HUES48 (cell line): ENCODE results near the gene ENOX1.

ENCODE experiments used
- H3K27ac ChIP-seq: one replicate; pipeline ENCODE4 v1.7.0; 2013; ENCODE audit warnings: low read depth, low read length, inconsistent platforms
- H3K27me3 ChIP-seq: 2 replicates; pipeline ENCODE4 v1.6.1; 2013; ENCODE audit warnings: mild to moderate bottlenecking, low read length; ENCODE audit not compliant: control insufficient read depth, insufficient read depth
- H3K36me3 ChIP-seq: 2 replicates; pipeline ENCODE4 v1.6.1; 2013; ENCODE audit warnings: low read length; ENCODE audit not compliant: control insufficient read depth, insufficient read depth
- H3K4me1 ChIP-seq: 2 replicates; pipeline ENCODE4 v1.6.1; 2013; ENCODE audit warnings: mild to moderate bottlenecking, low read length; ENCODE audit not compliant: control insufficient read depth, insufficient read depth
- H3K4me3 ChIP-seq: 2 replicates; pipeline ENCODE4 v1.5.1; 2013; ENCODE audit warnings: mild to moderate bottlenecking, low read depth, low read length
- H3K9ac ChIP-seq: 2 replicates; pipeline ENCODE4 v1.6.1; 2013; ENCODE audit warnings: mild to moderate bottlenecking, low read depth, low read length, moderate library complexity
- H3K9me3 ChIP-seq: 2 replicates; pipeline ENCODE4 v1.6.1; 2013; ENCODE audit warnings: low read length; ENCODE audit not compliant: control insufficient read depth, insufficient read depth

The ENOX1 gene

DNA sequence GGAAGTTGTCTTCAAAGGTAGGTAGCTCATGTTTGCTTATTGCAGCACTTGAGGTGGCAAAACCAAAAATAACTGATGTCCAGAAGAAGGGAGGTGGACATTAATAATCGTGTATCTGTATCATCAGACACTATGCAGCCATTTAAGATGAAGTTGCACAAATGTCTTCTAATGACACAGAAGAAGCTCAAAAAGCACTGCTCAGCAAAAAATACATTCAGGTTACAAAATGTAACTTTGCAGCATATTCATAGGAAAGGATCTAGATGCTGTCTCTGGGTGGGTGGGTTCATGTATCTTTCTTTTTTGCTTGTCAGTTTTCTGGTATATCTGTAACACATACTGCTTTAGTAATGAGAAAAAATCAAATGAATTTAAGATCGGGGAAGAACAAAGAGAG lies 515.6 kb downstream of the ENOX1 start:
- Histone ChIP-seq H3K4me3 (no peak overlapping the region), H3K36me3 (no peaks in the 10 kb centered on the region), H3K4me1 (peaks cover 12% of the 10 kb centered on the region), H3K9me3 (no peaks in the 10 kb centered on the region), H3K27ac (no peak overlapping the region), H3K9ac (no peak overlapping the region), H3K27me3 (no peaks in the 10 kb centered on the region)

DNA sequence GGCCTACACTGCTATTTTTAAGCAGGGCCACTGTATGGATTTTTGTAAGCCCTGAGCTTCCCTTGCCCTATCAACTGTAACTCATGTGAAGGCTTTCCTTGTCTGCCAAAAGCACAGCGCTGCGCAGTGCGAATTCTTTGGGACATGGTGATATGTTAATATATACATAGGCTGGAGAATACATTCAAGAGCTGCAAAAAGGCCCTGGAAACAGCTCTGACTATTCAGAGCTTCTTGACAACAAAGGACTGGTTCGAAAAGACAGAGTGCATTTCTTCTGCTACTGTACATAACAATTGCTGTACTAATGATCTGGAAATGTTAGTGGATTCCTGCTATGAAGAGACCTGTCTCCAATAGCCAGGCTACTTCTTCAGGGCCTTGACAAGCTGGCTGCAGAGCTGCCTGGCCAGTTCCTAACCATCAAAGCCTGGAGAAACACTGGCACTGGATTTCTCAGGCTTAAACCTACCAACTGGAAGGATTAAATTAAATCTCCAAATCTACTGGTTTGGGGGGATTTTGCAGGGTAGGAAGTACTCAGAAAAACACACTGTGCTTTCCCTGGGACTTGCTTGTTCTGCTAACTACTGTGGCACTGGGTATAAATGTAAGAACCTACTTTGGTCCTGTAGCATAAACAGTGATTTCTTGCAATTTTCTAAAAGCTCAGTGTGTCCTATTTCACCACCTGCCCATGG lies 516.5 kb downstream of the ENOX1 start:
- Histone ChIP-seq H3K9ac (no peak overlapping the region), H3K9me3 (no peaks in the 10 kb centered on the region), H3K36me3 (no peaks in the 10 kb centered on the region), H3K27ac (no peak overlapping the region), H3K4me3 (no peak overlapping the region), H3K4me1 (peaks cover 12% of the 10 kb centered on the region), H3K27me3 (no peaks in the 10 kb centered on the region)

DNA sequence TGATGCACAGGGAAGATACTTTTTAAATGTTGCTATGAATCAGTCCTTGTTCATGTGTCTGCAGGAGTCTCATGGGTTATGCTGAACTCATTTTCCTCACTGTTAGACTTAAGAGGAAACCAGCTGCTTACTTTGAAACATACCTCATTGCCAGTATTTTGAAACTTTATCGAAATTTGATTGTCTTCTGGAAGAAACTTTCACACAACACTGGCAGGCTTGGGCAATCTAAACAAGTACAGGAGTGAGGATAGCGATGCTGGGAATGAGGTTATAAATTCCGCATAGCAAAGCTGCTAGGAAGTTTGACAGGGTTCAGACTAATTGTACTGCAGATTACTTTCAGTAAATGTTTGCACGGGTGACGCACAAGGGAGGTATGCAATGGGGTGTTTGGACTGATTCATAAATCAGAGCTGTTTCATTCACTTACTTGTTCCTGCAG lies 517.7 kb downstream of the ENOX1 start:
- no peaks in the 10 kb centered on the region for H3K36me3 ChIP-seq
- peaks cover 12% of the 10 kb centered on the region for H3K4me1 ChIP-seq
- no peaks in the 10 kb centered on the region for H3K9me3 ChIP-seq
- no peak overlapping the region for H3K9ac ChIP-seq
- H3K27ac ChIP-seq, result no peak overlapping the region
- no peaks in the 10 kb centered on the region for H3K27me3 ChIP-seq
- no peak overlapping the region for H3K4me3 ChIP-seq

DNA sequence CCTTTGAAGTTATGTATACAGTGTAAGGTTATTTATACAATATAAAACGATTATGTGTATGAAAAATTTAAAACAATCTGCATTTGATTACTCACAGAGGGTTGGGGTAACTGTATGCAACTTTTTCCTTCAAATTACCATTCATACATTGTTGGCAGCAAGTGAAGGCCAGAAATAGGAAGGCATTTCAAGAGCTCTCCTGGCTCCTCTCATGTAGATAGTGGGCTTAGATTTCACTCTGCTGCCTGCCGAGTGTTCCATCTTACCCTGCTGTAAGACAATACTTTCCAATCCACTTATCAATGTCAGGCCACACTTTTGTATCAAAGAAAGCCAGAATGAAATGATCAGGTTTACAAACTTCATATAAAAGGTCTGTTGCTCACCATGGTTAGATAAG lies 518.1 kb downstream of the ENOX1 start:
- peaks cover 12% of the 10 kb centered on the region for H3K4me1 ChIP-seq
- no peak overlapping the region for H3K9ac ChIP-seq
- no peaks in the 10 kb centered on the region for H3K9me3 ChIP-seq
- H3K27ac ChIP-seq, result no peak overlapping the region
- H3K4me3 ChIP-seq, result no peak overlapping the region
- H3K27me3 ChIP-seq, result no peaks in the 10 kb centered on the region
- H3K36me3 ChIP-seq, result no peaks in the 10 kb centered on the region

DNA sequence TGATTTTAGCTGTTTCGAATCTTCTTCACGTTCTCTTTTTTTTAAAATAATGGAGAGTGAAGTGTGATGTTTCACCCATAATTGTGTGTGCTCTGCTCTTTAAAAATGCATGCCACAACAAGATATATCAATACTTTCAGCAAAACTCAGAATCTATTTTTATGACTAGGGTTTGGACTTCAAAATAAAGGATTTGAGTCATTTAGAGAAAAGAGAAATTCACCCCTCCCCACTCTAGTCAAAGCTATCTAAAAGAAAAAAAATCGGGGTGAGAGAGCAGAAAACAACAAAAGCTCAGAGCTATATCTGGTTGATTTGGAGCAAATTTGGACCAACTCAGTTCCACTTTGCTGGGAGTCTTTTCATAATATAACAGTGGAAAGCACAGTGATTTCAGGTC lies 518.9 kb downstream of the ENOX1 start:
- H3K36me3 ChIP-seq, result no peaks in the 10 kb centered on the region
- no peaks in the 10 kb centered on the region for H3K9me3 ChIP-seq
- H3K4me1 ChIP-seq, result peaks cover 12% of the 10 kb centered on the region
- no peaks in the 10 kb centered on the region for H3K27me3 ChIP-seq
- no peak overlapping the region for H3K27ac ChIP-seq
- H3K9ac ChIP-seq, result no peak overlapping the region
- H3K4me3 ChIP-seq, result no peak overlapping the region

DNA sequence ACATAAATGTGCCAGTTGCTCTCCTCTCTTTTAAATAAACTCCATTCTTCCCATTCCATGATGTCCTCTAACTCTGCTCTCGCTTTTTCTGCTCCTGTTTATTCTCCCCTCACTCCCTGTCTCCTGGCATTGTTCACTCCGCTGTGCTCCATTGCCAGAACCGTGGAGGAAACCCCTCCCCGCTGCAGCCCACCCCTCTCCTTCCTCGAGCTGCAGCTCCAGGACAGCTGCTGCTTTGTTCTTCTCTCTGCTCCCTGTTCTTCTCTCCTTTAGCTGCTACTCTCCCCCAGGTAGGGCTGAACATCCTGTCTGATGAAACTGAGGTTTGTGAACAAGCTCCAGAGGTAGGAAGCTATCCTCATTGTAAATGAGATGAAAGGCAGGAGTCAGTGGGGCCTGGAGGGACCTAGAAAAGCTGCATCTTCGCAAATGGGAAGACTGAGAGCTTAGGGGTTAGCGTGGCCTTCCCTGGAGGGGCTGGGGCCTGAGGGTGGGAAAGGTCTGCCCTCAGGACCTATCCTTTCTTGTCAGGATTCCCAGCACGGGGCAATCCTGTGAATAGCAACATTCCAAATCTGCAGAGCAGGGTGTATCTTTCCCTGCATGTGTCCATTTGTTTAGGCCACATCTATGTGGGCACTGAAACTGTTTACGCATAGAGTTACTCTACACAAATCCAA lies 519.7 kb downstream of the ENOX1 start:
- Histone ChIP-seq H3K9me3 (no peaks in the 10 kb centered on the region), H3K27me3 (no peaks in the 10 kb centered on the region), H3K36me3 (no peaks in the 10 kb centered on the region), H3K9ac (no peak overlapping the region), H3K4me1 (peaks cover 12% of the 10 kb centered on the region), H3K27ac (no peak overlapping the region), H3K4me3 (no peak overlapping the region)

DNA sequence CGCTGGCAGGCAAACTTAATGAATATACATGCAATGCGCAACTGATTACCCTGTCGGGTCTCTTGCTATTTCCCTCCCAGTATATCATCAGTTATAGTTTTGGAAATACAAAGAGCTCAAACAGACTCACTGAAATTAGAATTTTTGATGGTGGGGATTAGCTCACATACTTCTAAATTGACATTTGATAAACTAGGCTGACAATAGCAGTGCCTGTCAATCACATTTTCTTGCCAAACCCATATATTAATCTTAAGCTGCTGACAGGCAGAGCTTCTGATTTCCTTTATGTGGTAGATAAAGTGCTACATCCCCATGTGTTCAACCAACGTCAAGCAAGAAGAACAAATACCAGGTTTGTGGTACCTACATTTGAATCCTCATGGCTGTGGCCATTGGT lies 521.7 kb downstream of the ENOX1 start:
- Histone ChIP-seq H3K27me3 (no peaks in the 10 kb centered on the region), H3K4me3 (no peak overlapping the region), H3K4me1 (peaks cover 5% of the 10 kb centered on the region; the same call in 1 of the 2 replicates), H3K27ac (no peak overlapping the region), H3K9ac (no peak overlapping the region), H3K36me3 (no peaks in the 10 kb centered on the region), H3K9me3 (no peaks in the 10 kb centered on the region)

DNA sequence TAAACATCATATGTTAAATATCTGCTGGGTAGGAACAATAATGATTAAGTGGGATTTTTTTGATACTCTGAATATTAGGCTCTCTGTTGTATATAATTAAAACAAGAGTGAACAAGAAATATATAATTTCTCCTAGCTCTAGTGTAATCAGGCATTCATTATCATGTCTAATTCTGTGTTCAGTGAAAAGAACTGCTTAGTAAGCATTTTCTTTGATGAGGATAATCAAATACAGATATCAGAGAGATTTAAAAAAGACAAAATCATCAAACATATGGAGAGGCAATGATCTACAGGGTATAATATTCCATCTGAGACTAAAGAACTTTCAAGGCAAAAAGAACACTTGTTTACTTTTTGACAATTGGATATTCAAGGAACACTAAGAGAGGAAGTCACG lies 522.3 kb downstream of the ENOX1 start:
- Histone ChIP-seq H3K4me3 (no peak overlapping the region), H3K36me3 (no peaks in the 10 kb centered on the region), H3K27me3 (no peaks in the 10 kb centered on the region), H3K9ac (no peak overlapping the region), H3K9me3 (no peaks in the 10 kb centered on the region), H3K27ac (no peak overlapping the region), H3K4me1 (peaks cover 5% of the 10 kb centered on the region; the same call in 1 of the 2 replicates)

DNA sequence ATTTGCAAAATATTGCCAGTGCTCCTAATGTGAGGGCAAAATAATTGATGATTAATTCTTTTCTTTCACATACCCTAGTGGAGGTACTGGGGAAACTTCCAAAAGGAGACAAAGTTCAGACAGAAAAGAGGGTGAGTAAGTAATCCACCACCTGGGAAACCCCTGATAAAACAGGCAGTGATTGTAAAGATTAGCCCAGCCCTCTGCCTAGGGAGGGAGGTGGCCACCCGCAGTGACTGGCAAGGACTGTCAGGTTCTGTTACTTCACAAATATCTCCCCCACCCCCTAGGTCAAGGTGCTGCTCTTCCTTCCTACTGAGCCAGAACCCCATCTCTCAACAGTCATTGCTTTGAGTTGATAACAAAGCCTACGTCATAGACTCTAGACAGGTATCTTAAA lies 523.7 kb downstream of the ENOX1 start:
- no peaks in the 10 kb centered on the region for H3K36me3 ChIP-seq
- H3K4me1 ChIP-seq, result no peaks in the 10 kb centered on the region

DNA sequence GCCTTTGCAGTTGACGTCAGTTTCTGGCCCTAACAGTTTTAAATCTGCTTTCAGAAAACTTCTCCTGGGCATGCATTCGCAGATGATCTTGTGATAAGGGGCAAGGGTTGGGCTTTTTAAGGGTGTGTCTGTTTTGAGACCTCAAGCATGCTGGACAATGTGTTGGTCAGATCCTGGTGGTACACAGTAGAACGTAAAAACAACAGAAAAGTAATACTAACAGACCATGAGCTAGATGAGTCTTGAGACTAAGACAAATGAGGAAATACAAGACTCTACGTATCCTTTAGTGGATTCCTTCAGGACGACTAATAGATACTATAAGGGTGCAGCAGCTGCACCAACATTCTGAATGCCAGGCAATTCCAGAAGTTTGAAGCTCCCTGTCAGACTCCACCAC lies 525.8 kb downstream of the ENOX1 start:
- H3K36me3 ChIP-seq, result no peaks in the 10 kb centered on the region
- no peaks in the 10 kb centered on the region for H3K9me3 ChIP-seq
- H3K4me1 ChIP-seq, result no peaks in the 10 kb centered on the region
- no peak overlapping the region for H3K9ac ChIP-seq
- H3K27me3 ChIP-seq, result no peaks in the 10 kb centered on the region
- H3K27ac ChIP-seq, result no peak overlapping the region
- H3K4me3 ChIP-seq, result no peak overlapping the region

More for the DNA sequence above, 523.7 kb downstream of the ENOX1 start:
- Histone ChIP-seq H3K9me3 (no peaks in the 10 kb centered on the region), H3K27me3 (no peaks in the 10 kb centered on the region), H3K4me3 (no peak overlapping the region), H3K27ac (no peak overlapping the region), H3K9ac (no peak overlapping the region)

DNA sequence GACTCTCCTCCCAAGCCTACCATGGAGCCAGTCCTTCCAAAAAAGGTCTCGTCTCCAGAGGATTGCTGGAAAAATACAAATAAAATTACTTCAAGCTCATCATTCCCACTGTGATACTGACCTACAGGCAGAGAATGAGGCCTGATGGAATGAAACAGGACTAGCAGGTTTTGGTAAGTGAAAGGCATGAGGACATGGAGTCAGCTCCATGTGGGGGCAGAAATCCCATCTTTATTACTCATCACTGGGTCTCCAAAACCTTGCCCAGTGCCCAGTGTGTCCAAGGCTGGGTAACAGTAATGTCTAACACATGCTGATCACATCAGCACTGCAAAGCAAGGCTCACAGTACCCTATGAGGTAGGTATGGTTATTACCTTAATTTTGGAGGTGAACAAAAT lies 528.0 kb downstream of the ENOX1 start:
- H3K9ac ChIP-seq, result no peak overlapping the region

More for the DNA sequence above, 528.0 kb downstream of the ENOX1 start:
- no peak overlapping the region for H3K27ac ChIP-seq
- H3K27me3 ChIP-seq, result no peaks in the 10 kb centered on the region
- no peak overlapping the region for H3K4me3 ChIP-seq
- no peaks in the 10 kb centered on the region for H3K4me1 ChIP-seq
- no peaks in the 10 kb centered on the region for H3K9me3 ChIP-seq
- no peaks in the 10 kb centered on the region for H3K36me3 ChIP-seq
